Measurements from ENCODE around the gene RPS17.

GRCh38 chr15:82532991-82533481 is 7.2 kb downstream of the RPS17 start:
- TF ChIP-seq CTCF (conservative IDR thresholded peaks at IDR 0.05 in 1 of 2, IDR thresholded peaks at IDR 0.05 in 1 of 2; ENCODE audit: extremely low read depth in 1 of 2, insufficient read depth in 1 of 2, low read depth in 1 of 2, low read length in 2 of 2) (no peak), EZH2 (IDR thresholded peaks at IDR 0.05; ENCODE audit: borderline replicate concordance, low read length) (no peak)
